ENCODE results near the gene GPT2. TPM values are rescaled to one million over a fixed set of nuclear protein-coding genes. Genes with fewer than 3 reads are reported as not detected.
A peak's percentile ranks its signal among the peaks of the same experiment; 100 is the strongest.

Gene GPT2, protein sequence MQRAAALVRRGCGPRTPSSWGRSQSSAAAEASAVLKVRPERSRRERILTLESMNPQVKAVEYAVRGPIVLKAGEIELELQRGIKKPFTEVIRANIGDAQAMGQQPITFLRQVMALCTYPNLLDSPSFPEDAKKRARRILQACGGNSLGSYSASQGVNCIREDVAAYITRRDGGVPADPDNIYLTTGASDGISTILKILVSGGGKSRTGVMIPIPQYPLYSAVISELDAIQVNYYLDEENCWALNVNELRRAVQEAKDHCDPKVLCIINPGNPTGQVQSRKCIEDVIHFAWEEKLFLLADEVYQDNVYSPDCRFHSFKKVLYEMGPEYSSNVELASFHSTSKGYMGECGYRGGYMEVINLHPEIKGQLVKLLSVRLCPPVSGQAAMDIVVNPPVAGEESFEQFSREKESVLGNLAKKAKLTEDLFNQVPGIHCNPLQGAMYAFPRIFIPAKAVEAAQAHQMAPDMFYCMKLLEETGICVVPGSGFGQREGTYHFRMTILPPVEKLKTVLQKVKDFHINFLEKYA
- polyA plus RNA-seq: under 1 TPM in 2 of 3 donors, not detected in 1; 0.48 to 0.62 TPM

DNA sequence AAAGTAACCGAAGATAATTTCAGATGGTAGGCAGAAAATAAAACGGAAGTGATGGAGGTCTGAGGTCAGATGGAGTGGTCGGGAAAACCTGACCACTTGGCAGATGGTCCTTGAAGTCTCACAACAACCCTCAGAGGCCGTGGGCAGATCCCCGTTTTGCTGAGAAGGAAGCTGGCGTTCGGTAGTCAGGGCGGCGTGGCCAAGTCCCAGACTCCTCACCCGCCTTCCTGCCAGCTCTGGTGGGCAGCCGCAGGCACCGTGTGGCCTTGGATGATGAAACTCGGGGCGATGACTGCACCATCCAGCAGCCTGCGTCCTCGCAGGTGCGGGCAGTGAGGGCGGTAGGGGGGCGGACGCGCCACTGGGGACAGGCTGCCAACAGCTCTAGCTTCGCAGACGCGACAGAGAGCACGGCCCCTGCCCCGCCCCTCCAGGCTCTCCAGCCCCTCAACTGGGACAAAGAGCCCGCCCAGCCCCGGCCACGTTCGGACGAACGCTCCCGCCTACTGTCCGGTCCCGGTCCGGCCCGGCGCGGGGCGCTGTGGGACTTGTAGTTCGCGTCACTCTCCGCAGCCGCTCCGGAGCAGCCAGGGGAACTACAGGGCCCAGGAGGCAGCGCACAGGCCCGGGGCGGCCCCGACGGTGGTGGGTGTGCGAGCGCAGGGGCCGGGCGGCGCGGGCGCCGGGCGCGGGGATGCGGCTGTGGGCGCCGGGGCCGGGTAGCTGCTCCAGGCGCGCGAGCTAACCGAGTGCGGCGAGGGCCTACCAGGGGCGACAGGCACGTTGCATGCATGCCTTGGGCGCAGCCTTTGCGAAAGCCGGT is at the start of gene GPT2:
GPT2 (plus strand) TSS at position 673 of the 823 bp plus-strand sequence. CDS start 354 bp downstream, outside the sequence.
- H3K9me3 Mint-ChIP-seq: no peaks in the 10 kb centered on the region
- H3K36me3 Mint-ChIP-seq: no peaks in the 10 kb centered on the region
- peaks cover 10 to 13% of the 10 kb centered on the region in 2 donors for H3K4me1 Mint-ChIP-seq
- H3K27me3 Mint-ChIP-seq (ENCODE audit: low read depth in 3 of 3): peaks cover 2 to 14% (median 8%) of the 10 kb centered on the region in 3 donors
- peak within 1 kb of the TSS; percentile 87 to 96 (median 92) for H3K4me3 Mint-ChIP-seq
- DNase-seq: peak; percentile 75 to 78 (median 78)
- peak within 1 kb of the TSS; percentile 20 to 66 (median 54) for H3K27ac Mint-ChIP-seq

DNA sequence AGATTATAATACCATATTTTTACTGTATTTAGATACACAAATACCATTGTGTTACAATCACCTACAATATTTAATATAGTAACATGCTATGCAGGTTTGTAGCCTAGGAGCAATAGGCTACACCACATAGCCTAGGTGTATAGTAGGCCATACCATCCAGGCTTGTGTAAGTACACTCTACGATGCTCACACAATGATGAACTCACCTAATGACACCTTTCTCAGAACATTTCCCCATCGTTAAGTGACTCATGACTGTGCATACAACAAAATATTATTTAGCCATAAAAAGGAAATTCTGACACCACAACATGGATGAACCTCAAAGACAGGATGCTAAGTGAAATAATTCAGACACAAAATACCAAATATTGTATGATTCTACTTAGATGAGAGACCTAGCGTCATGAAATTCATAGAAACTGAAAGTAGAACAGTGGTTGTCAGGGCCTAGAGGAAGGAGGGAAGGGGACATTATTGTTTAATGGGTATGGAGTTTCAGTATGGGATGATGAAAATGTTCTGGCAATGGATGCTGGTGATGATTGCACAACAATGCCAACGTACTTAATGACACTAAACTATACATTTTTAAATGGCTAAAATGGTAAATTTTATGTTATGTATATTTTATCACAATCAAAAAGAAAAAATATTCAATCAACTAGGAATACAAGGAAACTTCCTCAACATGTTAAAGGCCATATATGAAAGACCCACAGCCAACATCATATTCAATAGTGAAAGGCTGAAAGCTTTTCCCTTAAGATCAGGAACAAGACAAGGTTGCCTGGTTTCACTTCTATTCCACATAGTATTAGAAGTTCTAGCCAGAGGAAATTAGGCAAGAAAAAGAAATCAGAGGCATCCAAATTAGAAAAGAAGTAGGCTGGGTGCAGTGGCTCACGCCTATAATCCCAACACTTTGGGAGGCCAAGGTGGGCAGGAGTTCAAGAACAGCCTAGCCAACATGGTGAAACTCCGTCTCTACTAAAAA is 47.3 kb upstream of the GPT2 start:
- Mint-ChIP-seq H3K9me3 (peaks cover 0 to 1% (median 0%) of the 10 kb centered on the region in 6 donors), H3K4me3 (no peak overlapping the region), H3K36me3 (no peaks in the 10 kb centered on the region), H3K27me3 (ENCODE audit: low read depth in 3 of 3) (peaks cover 0 to 5% (median 2%) of the 10 kb centered on the region in 3 donors), H3K4me1 (no peaks in the 10 kb centered on the region), H3K27ac (no peak overlapping the region)
- DNase-seq: no peak

DNA sequence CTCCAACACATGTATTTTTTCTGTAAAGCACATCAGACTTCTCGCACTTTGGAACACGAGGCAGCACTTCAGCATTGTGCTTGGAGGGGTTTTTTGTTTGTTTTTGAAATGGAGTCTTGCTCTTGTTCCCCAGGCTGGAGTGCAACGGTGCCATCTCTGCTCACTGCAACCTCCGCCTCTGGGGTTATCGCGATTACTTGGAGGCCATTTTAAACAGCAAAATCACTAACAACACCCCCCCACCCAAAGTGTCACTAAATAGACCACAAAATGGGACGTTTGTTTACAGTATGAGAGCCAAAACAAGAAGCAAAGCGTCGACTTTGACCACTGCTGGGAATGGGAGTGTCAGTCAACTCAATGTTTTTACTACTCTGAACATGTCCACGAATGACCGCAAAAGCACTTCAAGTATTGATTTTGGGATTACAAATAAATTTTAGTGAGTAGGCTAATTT is 44.1 kb upstream of the GPT2 start:
- Mint-ChIP-seq H3K4me3 (no peak overlapping the region), H3K27me3 (ENCODE audit: low read depth in 3 of 3) (peaks cover 2 to 14% (median 7%) of the 10 kb centered on the region in 3 donors), H3K27ac (no peak overlapping the region), H3K4me1 (no peaks in the 10 kb centered on the region), H3K9me3 (peaks cover 0 to 6% (median 0%) of the 10 kb centered on the region in 6 donors), H3K36me3 (no peaks in the 10 kb centered on the region)
- no peak for DNase-seq

DNA sequence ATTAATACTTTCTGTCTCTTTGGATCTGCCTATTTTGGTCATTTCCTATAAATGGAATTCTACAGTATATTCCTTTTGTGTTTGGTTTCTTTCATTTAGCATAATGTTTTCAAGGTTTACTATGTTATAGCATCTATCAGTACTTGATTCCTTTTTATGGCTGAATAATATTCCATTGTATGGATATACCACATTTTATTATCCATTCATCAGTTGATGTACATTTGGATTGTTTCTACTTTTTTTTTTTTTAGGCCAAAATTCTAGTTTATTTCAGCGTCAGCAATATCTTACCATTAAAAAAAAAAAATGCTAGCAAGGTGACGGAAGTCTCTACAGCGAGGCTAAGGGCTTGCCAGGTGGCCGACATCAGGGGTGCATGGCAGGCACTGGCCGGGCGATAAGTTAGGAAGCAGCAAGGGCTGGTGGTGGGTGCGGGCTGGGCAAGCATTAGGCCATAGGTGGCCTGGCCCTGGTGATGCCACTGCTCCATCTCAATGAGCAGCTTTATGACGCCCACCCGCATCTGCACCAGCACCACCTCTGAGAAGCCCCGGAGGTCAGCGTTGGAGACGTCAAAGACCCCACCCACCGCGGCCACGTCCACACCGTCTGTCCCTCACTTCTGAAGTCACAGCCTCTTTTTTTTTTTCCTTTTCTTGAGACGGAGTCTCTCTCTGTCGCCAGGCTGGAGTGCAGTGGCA is 41.8 kb upstream of the GPT2 start:
- peaks cover 0 to 6% (median 0%) of the 10 kb centered on the region in 6 donors for H3K9me3 Mint-ChIP-seq
- no peak for DNase-seq
- H3K27me3 Mint-ChIP-seq (ENCODE audit: low read depth in 3 of 3): peaks cover 2 to 16% (median 7%) of the 10 kb centered on the region in 3 donors
- no peaks in the 10 kb centered on the region for H3K36me3 Mint-ChIP-seq
- H3K27ac Mint-ChIP-seq: no peak overlapping the region
- H3K4me1 Mint-ChIP-seq: no peaks in the 10 kb centered on the region
- no peak overlapping the region for H3K4me3 Mint-ChIP-seq

DNA sequence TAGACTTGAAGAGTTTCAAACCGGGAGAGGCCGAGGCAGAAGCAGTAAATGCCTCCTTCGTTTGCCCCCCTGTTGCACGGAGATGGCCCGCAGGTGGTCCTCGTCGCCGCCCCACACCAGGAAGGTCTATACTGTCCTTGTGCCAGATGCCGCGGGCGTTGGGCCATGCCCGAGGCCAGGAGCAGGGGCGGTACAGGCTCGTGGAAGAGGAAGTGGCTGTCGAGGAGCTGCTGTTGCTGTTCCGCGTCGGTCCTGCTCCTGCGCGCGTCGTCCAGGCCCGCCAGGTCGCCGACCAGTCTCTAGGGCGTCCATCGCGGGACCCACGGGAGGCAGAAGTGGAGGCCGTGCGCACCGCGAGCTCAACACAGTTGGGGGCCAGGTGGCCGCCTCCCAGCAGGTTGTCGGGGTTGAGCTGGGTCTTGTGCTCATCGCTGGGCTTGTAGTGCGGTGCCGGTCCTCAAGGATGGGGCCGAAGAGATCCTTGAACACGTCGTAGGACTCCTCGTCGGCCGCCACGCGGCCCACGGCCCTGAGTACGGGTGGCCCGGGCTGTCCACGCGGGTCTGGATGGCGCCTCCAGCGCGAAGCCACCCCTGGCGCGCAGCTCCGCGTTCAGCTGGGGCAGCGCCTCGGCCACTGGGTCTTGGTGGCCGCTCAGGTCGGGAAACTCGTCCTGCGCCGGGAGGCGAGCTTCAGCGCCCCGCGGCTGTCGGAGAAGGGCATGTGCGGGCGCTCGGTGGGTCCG is 40.1 kb upstream of the GPT2 start:
- no peak overlapping the region for H3K4me3 Mint-ChIP-seq
- no peaks in the 10 kb centered on the region for H3K36me3 Mint-ChIP-seq
- H3K4me1 Mint-ChIP-seq: no peaks in the 10 kb centered on the region
- peaks cover 0 to 6% (median 0%) of the 10 kb centered on the region in 6 donors for H3K9me3 Mint-ChIP-seq
- no peak for DNase-seq
- H3K27me3 Mint-ChIP-seq (ENCODE audit: low read depth in 3 of 3): peaks cover 2 to 16% (median 7%) of the 10 kb centered on the region in 3 donors
- no peak overlapping the region for H3K27ac Mint-ChIP-seq

DNA sequence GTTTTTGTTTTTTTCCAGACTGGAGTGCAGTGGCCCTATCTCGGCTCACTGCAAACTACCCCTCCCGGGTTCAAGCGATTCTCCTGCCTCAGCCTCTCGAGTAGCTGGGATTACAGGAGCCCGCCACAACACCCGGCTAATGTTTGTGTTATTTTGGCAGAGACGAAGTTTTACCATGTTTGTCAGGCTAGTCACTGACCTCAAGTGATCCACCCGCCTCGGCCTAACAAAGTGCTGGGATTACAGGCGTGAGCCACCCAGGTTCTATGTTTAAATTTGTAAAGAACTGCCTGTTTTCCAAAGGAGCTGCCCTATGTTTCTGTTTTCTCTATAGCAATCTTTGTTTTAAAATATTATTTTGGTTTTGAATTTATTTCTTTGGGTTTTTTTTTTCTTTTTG is 39.4 kb upstream of the GPT2 start:
- no peaks in the 10 kb centered on the region for H3K4me1 Mint-ChIP-seq
- no peak overlapping the region for H3K27ac Mint-ChIP-seq
- peaks cover 0 to 6% (median 0%) of the 10 kb centered on the region in 6 donors for H3K9me3 Mint-ChIP-seq
- H3K36me3 Mint-ChIP-seq: no peaks in the 10 kb centered on the region
- no peak overlapping the region for H3K4me3 Mint-ChIP-seq
- peaks cover 2 to 16% (median 7%) of the 10 kb centered on the region in 3 donors for H3K27me3 Mint-ChIP-seq (ENCODE audit: low read depth in 3 of 3)
- no peak for DNase-seq

DNA sequence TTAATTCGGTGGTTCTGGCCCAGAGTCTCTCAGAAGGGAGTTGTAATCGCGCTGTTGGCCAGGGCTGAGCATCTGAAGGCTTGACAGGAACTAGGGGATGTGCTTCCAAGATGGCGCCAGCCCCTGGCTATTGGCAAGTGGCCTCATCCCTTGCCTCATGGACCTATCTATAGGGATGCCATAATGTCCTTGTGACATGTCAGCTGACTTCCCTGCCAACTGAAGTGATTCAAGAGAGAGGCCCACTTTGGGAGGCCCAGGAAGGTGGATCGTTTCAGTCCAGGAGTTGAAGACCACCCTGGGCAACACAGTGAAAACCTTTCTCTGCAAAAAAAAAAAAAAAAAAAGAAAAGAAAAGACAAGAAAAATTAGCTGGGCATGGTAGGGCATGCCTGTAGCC is 38.2 kb upstream of the GPT2 start:
- H3K4me3 Mint-ChIP-seq: no peak overlapping the region
- no peak overlapping the region for H3K27ac Mint-ChIP-seq
- DNase-seq: no peak
- H3K27me3 Mint-ChIP-seq (ENCODE audit: low read depth in 3 of 3): peaks cover 2 to 16% (median 7%) of the 10 kb centered on the region in 3 donors
- H3K36me3 Mint-ChIP-seq: no peaks in the 10 kb centered on the region
- H3K9me3 Mint-ChIP-seq: peaks cover 0 to 6% (median 0%) of the 10 kb centered on the region in 6 donors
- H3K4me1 Mint-ChIP-seq: no peaks in the 10 kb centered on the region

DNA sequence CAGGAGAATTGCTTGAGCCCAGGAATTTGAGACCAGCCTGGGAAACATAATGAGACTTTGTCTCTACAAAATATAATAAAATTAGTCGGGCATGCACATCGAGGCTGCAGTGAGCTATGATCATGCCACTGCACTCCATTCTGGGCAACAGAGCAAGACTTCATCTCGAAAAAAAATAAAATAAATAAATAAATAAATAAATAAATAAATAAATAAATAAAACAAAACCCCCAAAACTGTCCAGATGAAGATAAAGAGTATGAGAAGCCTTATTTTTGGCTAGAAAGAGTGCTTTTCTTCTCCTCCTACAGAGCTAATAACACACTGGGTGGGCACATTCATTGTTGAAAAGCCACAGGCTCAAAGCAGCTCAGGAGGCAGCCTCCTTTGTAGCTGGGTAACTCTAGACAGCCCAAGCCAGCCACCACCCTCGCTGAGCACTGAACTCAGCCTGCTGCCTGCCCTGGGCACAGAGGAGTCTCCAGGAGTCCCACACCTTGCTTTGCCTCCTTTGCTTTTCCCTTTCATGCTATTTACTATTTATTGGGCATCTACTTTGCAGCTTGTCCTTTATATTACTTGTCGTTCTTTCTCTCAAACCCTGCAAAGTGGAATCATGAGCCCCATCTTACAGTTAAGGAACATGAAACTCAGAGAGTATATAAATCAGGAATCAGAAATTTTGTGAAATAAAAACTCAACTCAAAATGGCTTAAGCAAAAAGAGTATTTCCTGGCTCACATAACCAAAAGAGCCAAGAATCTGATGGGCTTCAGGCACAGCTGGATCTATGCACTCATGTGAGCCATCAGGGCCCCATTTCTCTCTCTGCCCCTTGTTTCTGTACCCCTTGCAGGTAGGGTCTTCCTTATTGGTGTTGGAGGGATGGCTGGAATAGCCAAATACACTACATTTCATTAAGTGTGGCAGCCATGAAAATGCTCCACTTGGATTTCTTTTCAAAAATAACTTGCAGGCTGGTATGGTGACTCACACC is 35.1 kb upstream of the GPT2 start:
- Mint-ChIP-seq H3K9me3 (no peaks in the 10 kb centered on the region), H3K36me3 (no peaks in the 10 kb centered on the region), H3K4me1 (no peaks in the 10 kb centered on the region), H3K4me3 (no peak overlapping the region), H3K27me3 (ENCODE audit: low read depth in 3 of 3) (peaks cover under 1 to 9% (median 3%) of the 10 kb centered on the region in 3 donors), H3K27ac (no peak overlapping the region)
- DNase-seq: no peak

DNA sequence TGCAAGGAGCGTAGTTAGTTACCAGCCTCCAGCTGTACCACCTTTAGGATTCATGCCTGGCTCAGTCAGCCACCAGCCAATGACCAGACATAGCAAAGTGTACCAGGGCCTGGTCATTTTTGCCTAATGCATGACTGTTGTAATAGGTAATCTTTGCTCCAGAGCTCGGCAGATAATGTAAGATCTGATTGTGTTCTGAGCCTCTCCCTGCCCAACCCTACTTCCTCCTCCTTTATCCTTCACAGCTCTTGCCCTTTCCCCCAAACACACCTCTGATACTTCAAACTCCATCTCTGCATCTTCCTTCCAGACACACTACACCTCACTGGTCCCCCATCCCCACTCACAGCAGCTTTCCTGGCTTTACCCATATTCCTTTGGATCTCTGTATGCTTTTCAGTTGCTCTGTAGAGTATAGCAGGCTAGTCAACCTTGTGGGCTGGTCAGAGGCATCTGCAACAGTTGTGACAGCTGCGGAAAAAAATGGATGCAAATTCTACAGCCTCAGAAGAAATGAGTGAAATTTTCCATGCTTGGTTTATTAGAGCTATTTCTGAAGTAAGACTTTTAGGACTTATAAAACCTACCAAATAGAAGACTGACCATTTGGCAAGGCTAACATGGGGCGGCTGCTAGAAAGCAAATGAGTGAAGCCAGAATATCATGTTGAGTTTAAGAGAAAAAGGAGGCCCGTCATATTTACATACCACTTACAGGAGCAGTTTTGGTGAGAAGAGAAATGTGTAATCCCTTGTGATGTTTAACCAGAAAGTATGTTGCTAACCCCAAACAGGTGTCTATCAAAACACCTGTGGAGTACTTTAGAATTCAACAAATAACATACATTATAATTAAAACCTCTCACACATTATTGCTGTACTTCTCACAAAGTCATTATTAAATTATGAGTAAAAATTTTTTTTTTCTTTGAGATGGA is 33.3 kb upstream of the GPT2 start:
- Mint-ChIP-seq H3K9me3 (no peaks in the 10 kb centered on the region), H3K27me3 (ENCODE audit: low read depth in 3 of 3) (peaks cover 0 to 6% (median 1%) of the 10 kb centered on the region in 3 donors), H3K36me3 (no peaks in the 10 kb centered on the region), H3K27ac (no peak overlapping the region), H3K4me1 (no peaks in the 10 kb centered on the region), H3K4me3 (no peak overlapping the region)
- DNase-seq: no peak

DNA sequence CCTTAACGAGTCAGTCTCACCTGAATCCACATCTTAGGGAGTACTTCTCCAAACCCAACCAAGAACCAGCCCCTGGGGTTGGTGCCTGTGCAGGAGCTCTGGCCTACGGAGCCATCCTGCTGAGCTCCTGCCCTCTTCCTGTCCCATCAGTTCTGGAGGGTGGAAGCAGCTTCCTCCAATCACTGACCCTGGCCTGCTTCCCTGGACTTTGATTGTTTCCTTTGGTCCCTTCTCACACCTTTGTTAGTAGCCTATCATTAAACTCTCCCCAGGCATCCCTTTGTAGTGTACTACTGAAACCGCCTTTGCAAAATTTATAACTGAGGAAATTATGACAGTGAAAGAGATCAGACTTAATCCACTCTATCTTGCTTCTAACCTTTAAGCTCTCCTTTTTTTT is 32.0 kb upstream of the GPT2 start:
- Mint-ChIP-seq H3K36me3 (no peaks in the 10 kb centered on the region), H3K27ac (no peak overlapping the region), H3K4me1 (no peaks in the 10 kb centered on the region), H3K4me3 (no peak overlapping the region), H3K27me3 (ENCODE audit: low read depth in 3 of 3) (peaks cover 0 to 6% (median 1%) of the 10 kb centered on the region in 3 donors), H3K9me3 (no peaks in the 10 kb centered on the region)
- DNase-seq: no peak

All from immature natural killer cell (primary cell).